ENCODE data around the gene CDC42BPB.

The CDC42BPB gene

DNA sequence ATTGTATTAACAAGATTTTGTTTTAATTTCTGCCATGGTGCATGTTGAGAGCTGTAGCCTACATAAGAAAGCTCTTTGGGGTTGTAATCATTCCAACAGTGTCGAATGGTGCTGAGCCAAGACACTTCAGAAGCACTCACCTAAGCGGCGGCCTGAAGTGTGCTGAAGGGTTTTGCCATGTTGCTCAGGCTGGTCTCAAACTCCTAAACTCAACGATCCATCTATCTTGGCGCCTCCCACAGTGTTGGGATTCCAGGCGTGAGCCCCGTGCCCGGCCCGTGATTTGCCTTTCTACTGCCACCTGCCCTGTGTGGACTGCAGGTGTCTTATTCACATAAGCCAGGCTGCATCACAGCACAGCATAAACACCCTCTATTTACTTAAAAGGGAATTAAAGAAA lies 86.0 kb downstream of the CDC42BPB start:
- no peak for DNase-seq (ENCODE audit: low spot score)
- no peak for TF ChIP-seq CTCF (IDR thresholded peaks at IDR 0.05; ENCODE audit: extremely low read depth, missing control alignments)

- no peak for DNase-seq (ENCODE audit: low spot score)
These were observed 86.9 kb downstream of the CDC42BPB start for GRCh38 chr14:102970496-102970895.

GRCh38 chr14:102969901-102970300 lies 87.4 kb downstream of the CDC42BPB start:
- no peak for TF ChIP-seq CTCF (IDR thresholded peaks at IDR 0.05; ENCODE audit: extremely low read depth, missing control alignments)

More at GRCh38 chr14:102970496-102970895, 86.9 kb downstream of the CDC42BPB start:
- no peak for TF ChIP-seq CTCF (IDR thresholded peaks at IDR 0.05; ENCODE audit: extremely low read depth, missing control alignments)

DNA sequence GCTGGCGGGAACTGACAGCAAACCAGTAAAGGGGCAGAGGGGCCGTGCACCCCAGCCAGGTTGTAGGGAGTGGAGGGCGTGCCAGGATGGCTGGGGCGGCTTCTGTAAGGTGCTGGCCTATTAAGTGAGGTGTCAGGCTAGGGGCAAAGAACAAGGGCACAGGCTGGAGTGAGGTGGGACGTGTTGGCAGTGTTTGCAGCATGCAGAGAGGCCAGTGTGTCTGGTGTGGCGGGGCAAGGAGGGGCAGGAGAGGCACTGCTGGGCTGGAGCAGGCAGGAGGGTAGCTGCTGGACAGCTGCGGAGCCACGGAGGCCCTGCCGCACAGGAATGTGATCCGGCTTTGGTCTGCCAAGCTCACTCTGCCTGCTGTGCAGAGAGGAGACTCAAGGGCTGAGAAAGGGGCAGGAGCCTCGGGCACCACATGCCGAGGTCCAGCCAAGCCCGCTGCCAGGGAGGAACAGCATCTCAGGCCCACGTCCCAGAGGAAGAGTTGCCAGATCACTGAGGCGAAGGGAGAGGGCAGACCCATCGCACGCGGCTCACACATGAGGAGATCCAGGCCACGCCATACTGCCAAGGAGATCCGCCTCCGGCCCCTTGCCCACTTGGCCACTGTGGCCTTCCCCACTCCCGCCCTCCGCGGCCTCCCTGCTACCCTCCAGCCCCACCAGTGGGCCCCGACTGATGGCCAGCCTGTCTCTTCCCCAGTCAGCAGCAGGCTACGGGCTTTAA lies 88.1 kb downstream of the CDC42BPB start:
- no peak for DNase-seq (ENCODE audit: low spot score)
- no peak for TF ChIP-seq CTCF (IDR thresholded peaks at IDR 0.05; ENCODE audit: extremely low read depth, missing control alignments)

More at GRCh38 chr14:102969901-102970300, 87.4 kb downstream of the CDC42BPB start:
- no peak for DNase-seq (ENCODE audit: low spot score)

GRCh38 chr14:102968306-102968705 lies 89.0 kb downstream of the CDC42BPB start:
- no peak for DNase-seq (ENCODE audit: low spot score)
- no peak for TF ChIP-seq CTCF (IDR thresholded peaks at IDR 0.05; ENCODE audit: extremely low read depth, missing control alignments)

DNA sequence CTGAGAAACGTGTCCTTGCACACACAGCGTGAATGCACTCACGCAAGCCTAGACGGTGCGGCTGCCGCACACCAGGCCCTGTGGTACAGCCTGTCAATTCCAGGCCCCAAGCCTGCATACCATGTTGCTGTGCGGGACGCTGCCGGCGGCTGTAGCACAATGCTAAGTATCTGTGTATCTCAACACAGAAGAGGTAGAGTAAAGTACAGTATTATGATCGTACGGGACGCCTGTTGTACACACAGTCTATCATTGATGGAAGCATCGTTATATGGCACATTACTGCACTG lies 89.9 kb downstream of the CDC42BPB start:
- no peak for DNase-seq (ENCODE audit: low spot score)
- TF ChIP-seq CTCF (IDR thresholded peaks at IDR 0.05; ENCODE audit: extremely low read depth, missing control alignments): no peak

DNA sequence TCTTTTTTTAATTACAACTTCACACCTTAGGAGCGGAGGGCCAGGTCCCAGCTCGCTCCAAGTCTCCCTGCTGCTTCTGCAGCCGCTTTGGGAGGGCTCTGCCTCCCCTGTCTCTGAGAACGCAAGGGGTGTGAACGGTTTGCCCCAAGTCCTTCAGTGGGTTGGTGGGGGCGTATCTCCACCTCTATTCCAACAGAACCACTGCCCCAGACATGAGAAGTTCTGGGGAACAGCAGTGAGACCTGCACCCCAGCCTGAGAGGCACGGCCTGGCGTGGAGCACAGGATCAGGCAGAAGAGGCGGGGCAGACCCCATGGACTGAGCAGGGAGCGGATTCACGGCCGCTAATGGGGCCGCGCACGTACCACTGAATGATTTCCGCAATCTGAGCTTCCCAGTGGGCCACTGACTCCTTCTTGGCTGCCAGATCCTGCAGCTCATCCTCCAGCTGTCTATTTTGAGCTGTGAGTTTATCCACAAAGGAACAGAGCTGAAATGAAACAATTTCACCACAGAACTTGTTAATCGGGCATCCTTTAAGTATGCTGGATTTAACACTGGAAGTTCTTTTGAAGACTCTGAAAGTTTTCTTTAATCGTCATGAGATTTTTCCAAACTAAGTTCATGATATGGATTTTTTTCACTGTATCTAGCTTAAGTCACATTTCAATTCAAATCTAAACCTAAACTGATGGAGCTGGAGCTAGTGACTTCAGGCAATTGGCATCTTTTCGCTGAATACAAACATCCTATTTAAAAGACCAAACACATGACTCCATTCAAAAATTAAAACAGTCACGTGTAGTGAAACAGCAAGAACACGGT lies 90.5 kb downstream of the CDC42BPB start:
- DNase-seq (ENCODE audit: low spot score): no peak
- no peak for TF ChIP-seq CTCF (IDR thresholded peaks at IDR 0.05; ENCODE audit: extremely low read depth, missing control alignments)
